Mucosa of stomach (tissue), 1 donor: ENCODE data around the gene PSD.

Experiments
- H3K27me3 ChIP-seq: one replicate; pipeline ENCODE4 v1.7.0; 2013; ENCODE audit warnings: mild to moderate bottlenecking, low read length; ENCODE audit not compliant: control insufficient read depth, insufficient read depth
- H3K36me3 ChIP-seq: one replicate; pipeline ENCODE4 v1.7.0; 2013; ENCODE audit warnings: low read length; ENCODE audit not compliant: control insufficient read depth, insufficient read depth
- H3K4me1 ChIP-seq: one replicate; pipeline ENCODE4 v1.7.0; 2013; ENCODE audit warnings: mild to moderate bottlenecking, low read length; ENCODE audit not compliant: control insufficient read depth, insufficient read depth
- H3K4me3 ChIP-seq: one replicate; pipeline ENCODE4 v1.7.0; 2013; ENCODE audit warnings: low read length
- H3K9ac ChIP-seq: one replicate; pipeline ENCODE4 v1.7.0; 2013; ENCODE audit warnings: mild to moderate bottlenecking, low read length, moderate library complexity
- H3K9me3 ChIP-seq: one replicate; pipeline ENCODE4 v1.7.0; 2013; ENCODE audit warnings: mild to moderate bottlenecking, low read length, moderate library complexity; ENCODE audit not compliant: control insufficient read depth
- donor health status: Pancreatic carcinoma.

Gene PSD

DNA sequence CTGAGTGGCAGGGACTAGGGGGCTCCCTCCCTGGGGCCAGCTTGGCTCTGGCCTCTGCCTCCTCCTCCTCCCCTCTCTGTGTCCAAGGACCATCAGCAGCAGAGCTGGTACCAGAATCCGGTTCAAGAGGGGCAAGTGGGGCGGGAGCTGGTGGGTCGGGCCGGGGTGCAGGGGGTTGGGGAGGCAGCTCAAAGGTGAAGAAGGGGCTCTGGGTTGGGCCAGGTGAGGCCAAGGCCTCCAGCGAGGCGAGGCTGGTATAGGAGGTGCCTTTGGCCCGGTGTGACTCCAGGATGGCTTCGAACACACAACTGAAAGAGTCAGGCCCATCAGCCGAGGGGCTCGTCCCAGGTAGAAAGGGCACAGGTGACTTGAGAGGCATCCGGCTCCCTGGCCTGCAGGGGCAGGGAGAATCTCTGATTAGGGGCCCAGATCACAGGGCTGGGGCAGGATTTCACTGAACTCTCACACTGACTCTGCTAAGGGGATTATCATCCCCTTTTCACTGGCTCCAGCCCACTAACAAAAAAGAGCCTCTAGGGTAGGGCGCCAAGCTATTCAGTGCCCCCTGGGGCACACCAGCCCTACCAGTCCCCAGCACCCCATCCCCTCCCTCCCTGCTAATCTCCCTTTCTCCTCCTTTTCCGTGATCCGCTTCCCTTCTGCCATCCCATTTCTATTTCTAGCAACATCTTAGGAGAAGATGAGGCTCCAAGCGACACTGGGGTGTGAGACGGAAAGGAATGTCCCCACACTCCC, 4.6 kb downstream of the PSD start:
- Histone ChIP-seq H3K9ac (no peak overlapping the region), H3K27me3 (peaks cover 65% of the 10 kb centered on the region), H3K4me3 (no peak overlapping the region)

GRCh38 chr10:102413053-102413705, 5.4 kb downstream of the PSD start:
- Histone ChIP-seq H3K27me3 (peaks cover 65% of the 10 kb centered on the region), H3K9me3 (no peaks in the 10 kb centered on the region), H3K4me1 (peaks cover 16% of the 10 kb centered on the region), H3K4me3 (no peak overlapping the region), H3K9ac (no peak overlapping the region), H3K36me3 (no peaks in the 10 kb centered on the region)

More for the DNA sequence above, 4.6 kb downstream of the PSD start:
- no peaks in the 10 kb centered on the region for H3K9me3 ChIP-seq
- H3K4me1 ChIP-seq: peaks cover 13% of the 10 kb centered on the region
- no peaks in the 10 kb centered on the region for H3K36me3 ChIP-seq

- H3K4me1 ChIP-seq: peaks cover 16% of the 10 kb centered on the region
- peaks cover 69% of the 10 kb centered on the region for H3K27me3 ChIP-seq
- no peak overlapping the region for H3K4me3 ChIP-seq
- no peaks in the 10 kb centered on the region for H3K9me3 ChIP-seq
- H3K9ac ChIP-seq: no peak overlapping the region
- H3K36me3 ChIP-seq: no peaks in the 10 kb centered on the region
Observed at GRCh38 chr10:102412293-102412692, 6.3 kb downstream of the PSD start.

DNA sequence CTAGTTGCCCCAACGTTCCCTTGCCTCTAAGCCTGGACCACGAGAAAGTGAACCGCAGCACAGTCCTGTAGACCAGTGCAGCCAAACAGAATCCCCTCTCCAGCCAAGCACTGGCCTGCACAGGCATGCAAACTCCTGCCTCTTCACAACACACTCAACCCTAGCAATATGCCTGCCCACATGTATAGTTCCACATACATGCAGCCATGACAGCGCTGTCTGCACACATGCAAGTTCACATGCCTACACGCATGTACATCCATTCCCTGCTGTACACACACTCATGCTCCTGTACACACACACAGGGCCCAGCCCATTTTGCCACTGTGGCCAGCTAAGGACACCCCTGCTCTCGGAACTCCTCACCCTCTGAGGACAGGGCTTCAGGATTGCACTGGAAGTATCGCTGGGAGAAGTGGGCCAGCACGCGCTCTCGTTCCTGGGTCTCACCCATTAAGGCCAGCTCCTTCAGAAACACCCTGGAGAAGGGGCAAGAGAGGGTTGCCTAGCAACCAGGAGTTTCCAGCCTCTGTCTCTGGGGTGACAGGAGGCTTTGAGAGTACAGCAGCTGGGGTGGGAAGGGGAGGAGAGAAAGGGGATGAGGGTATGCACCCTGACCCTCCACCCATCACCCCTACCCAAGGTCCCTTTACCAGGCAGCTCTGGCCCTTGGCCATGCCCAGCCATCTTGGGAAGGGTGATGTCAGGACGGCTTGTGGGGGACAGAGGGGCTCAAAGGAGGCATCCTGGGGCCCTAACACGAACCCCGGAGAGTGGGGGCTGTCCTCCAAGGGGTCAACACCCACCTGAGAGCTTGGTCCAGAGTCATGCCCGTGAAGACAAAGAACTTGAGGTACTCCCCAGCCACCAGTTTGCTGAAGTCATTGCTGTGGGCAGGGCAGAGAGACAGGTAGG, 7.0 kb downstream of the PSD start:
- peaks cover 65% of the 10 kb centered on the region for H3K27me3 ChIP-seq
- H3K4me3 ChIP-seq: no peak overlapping the region
- no peaks in the 10 kb centered on the region for H3K9me3 ChIP-seq
- peaks cover 16% of the 10 kb centered on the region for H3K4me1 ChIP-seq
- no peaks in the 10 kb centered on the region for H3K36me3 ChIP-seq
- no peak overlapping the region for H3K9ac ChIP-seq

DNA sequence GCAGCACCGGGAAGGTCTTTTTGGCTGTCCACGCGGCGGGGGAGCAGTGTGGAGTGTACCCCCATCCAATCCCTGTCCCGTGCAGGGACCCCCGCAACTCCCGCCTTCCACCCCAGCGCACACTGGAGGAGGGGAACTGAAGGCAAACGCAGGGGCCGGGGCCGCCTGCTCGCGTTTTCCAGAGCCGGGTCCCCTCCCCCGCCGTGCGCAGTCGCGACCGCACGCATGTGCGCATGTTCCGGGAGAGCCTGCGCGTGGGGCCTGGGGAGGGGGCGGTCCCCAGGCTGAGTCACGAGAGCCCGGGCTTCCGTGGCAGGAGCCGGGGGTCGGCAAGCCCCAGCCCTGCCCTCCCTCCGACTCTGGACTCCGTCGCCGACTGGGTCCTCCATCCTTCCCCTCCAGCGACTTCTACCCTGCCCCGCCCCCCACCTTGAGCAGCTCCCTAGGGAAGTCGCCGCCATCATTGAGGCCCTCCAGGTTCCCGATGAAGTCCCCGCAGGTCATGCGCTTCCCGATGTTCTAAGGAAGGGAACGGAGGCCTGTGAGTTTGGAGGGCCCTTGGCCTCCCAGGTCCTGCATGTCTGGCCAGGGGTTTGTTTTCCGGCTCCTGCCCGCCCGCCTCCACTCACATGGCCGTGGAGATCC, 8.0 kb downstream of the PSD start:
- Histone ChIP-seq H3K4me1 (peaks cover 16% of the 10 kb centered on the region), H3K4me3 (no peak overlapping the region), H3K27me3 (peaks cover 63% of the 10 kb centered on the region), H3K9me3 (no peaks in the 10 kb centered on the region), H3K36me3 (no peaks in the 10 kb centered on the region), H3K9ac (peak overlapping the region; percentile 3)

- Histone ChIP-seq H3K27me3 (peaks cover 59% of the 10 kb centered on the region), H3K4me3 (no peak overlapping the region), H3K36me3 (no peaks in the 10 kb centered on the region), H3K9me3 (no peaks in the 10 kb centered on the region), H3K9ac (peak overlapping the region; percentile 28), H3K4me1 (peaks cover 16% of the 10 kb centered on the region)
Observed at GRCh38 chr10:102409604-102410428, 8.8 kb downstream of the PSD start.

DNA sequence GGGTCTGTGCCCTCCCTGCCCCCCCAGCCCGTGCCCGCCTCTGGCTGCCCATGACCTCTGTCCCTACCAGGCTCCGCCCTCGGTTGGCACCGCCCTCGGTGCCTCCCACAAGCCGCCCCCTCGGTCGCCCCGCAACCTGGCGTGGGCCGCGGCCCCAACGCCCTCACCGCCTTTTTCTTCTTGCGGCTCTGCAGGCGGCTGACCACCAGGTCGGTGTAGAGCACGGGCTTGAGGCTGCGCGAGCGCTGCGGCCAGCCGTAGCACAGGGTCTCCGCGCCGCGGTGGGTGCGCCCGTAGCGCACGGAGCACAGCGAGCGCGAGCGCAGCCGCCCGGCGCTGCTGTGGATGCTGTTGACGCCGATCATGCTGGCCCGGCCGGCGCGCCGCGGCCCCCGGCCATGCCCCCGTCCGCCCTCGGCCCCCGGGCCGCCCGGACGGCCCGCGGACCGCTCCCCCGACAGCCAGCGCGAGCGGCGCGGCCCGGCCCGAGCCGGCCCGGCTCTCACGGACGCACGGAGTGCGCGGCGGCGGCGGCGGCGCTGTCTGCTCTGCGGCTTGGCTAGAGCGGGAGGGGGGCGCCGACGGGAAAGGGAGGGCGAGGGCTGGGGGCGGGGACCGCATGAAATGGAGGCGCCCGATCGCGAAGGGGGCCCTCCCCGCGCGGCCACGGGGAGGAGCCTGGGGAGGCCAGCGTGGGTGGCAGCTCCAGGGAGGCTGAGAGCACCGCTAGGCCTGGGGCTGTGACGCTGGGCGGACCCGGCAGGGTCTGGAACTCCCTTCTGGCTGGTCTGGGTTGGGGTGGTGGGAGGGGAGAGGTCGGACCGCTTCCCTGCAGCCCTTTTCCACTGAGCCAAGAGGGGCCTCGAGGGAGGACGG, 9.6 kb downstream of the PSD start:
- Histone ChIP-seq H3K9ac (peak overlapping the region; percentile 28), H3K36me3 (no peaks in the 10 kb centered on the region), H3K4me3 (no peak overlapping the region), H3K9me3 (no peaks in the 10 kb centered on the region), H3K4me1 (peaks cover 16% of the 10 kb centered on the region), H3K27me3 (peaks cover 59% of the 10 kb centered on the region)

GRCh38 chr10:102408131-102408727, 10.4 kb downstream of the PSD start:
- H3K4me1 ChIP-seq: peaks cover 18% of the 10 kb centered on the region
- H3K27me3 ChIP-seq: peaks cover 59% of the 10 kb centered on the region
- no peaks in the 10 kb centered on the region for H3K9me3 ChIP-seq
- no peaks in the 10 kb centered on the region for H3K36me3 ChIP-seq
- no peak overlapping the region for H3K4me3 ChIP-seq
- H3K9ac ChIP-seq: no peak overlapping the region

GRCh38 chr10:102407425-102408130, 11.0 kb downstream of the PSD start:
- Histone ChIP-seq H3K4me1 (peaks cover 18% of the 10 kb centered on the region), H3K4me3 (no peak overlapping the region), H3K9ac (no peak overlapping the region), H3K27me3 (peaks cover 53% of the 10 kb centered on the region), H3K9me3 (no peaks in the 10 kb centered on the region), H3K36me3 (no peaks in the 10 kb centered on the region)

DNA sequence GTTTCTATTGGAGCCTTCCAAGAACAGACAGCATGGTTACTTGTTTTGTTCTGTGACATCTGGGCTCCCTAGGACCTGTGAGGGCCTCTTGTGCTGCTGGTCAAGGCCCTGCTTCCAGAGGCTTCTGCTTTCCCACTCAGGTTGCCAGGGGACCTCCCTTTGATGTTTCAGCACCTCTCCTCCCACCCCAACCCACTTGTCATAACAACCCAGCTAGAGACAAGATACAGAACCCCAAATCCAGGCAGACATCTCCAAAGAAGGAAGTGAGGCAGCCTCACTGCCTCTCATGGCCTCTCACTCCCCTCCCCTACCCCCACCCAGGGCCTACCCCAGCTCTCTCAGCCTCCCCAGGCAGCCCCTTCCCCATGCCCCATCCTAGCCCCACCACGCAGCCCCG, 11.8 kb downstream of the PSD start:
- peaks cover 18% of the 10 kb centered on the region for H3K4me1 ChIP-seq
- no peaks in the 10 kb centered on the region for H3K36me3 ChIP-seq
- no peak overlapping the region for H3K4me3 ChIP-seq
- H3K9ac ChIP-seq: no peak overlapping the region
- no peaks in the 10 kb centered on the region for H3K9me3 ChIP-seq
- H3K27me3 ChIP-seq: peaks cover 46% of the 10 kb centered on the region
